Uterus (tissue), 4 donors: ENCODE data around the gene SVOP. TPM values are rescaled to one million over a fixed set of nuclear protein-coding genes. Genes with fewer than 3 reads are reported as not detected.

ENCODE experiments used
- DNase-seq, 2 donors: peaks; one replicate each; pipeline ENCODE4 v3.0.0-alpha.2; 2019 to 2020
- H3K27ac ChIP-seq, 2 donors: fragments of 200-600 bp; sonication (generic); 1 replicate in 1 of 2; 2 replicates in 1 of 2; pipeline ENCODE4 v1.5.1; 2016 to 2018
- H3K27me3 ChIP-seq, 2 donors: fragments of 200-600 bp; sonication (generic); one replicate each; pipeline ENCODE4 v1.5.1; 2018 to 2019; ENCODE audit warnings: control low read depth in 1 of 2
- H3K36me3 ChIP-seq, 2 donors: fragments of 200-600 bp; sonication (generic); one replicate each; pipeline ENCODE4 v1.5.1; 2019; ENCODE audit warnings: control low read depth in 1 of 2
- H3K4me1 ChIP-seq, 2 donors: fragments of 200-600 bp; sonication (generic); one replicate each; pipeline ENCODE4 v1.5.1; 2018 to 2019; ENCODE audit warnings: control low read depth in 1 of 2
- H3K4me3 ChIP-seq, 2 donors: fragments of 200-600 bp; sonication (generic); 1 replicate in 1 of 2; 2 replicates in 1 of 2; pipeline ENCODE4 v1.5.1; 2018 to 2019; ENCODE audit warnings: mild to moderate bottlenecking in 1 of 2
- H3K9me3 ChIP-seq, 2 donors: fragments of 200-600 bp; sonication (generic); one replicate each; pipeline ENCODE4 v1.5.1; 2019; ENCODE audit warnings: control low read depth in 1 of 2
- POLR2A ChIP-seq, 2 donors: fragments of 450-650 bp; IDR thresholded peaks; one replicate each; pipeline ENCODE4 v1.6.1; 2016; ENCODE audit warnings: antibody characterized with exemption in 2 of 2, mild to moderate bottlenecking in 1 of 2, moderate library complexity in 1 of 2
- intact Hi-C: fragments of 100-400 bp; cut with DNase I; formaldehyde crosslinking; loops from one replicate; pipeline ENCODE4 v1.15.1; 2023; ENCODE audit warnings: low total_unique reads
- total RNA-seq, 4 donors: library from RNA; depleted of rRNA in 3 of 4; stranded (reverse); fragments of >200 nt in 3 of 4; gene quantifications; one replicate each; pipeline versions ENCODE4 v1.1.0 to v1.2.4, GENCODE V29; 2014 to 2023
- TF ChIP-seq, protein P1 (sequence below), 4 experiments: fragments of 200-600 bp in 2 of 4; fragments of 450-650 bp in 2 of 4; sonication (generic) in 2 of 4; IDR thresholded peaks; one replicate each; pipeline ENCODE4 v1.5.1; 2016 to 2019; ENCODE audit warnings: antibody characterized with exemption in 4 of 4, mild to moderate bottlenecking in 2 of 4, moderate library complexity in 1 of 4
- donor health status: DM: yes; HTN: yes; CAD: no.

Gene SVOP
- total RNA-seq, 4 donors from 2014 or later, result 0.14 TPM; not detected in 3

GRCh38 chr12:109027767-109028166 lies 6.9 kb upstream of the SVOP start:
- Histone ChIP-seq H3K4me3 (no peak overlapping the region), H3K27ac (no peak overlapping the region), H3K9me3 (no peaks in the 10 kb centered on the region), H3K27me3 (no peaks in the 10 kb centered on the region), H3K4me1 (no peaks in the 10 kb centered on the region), H3K36me3 (no peaks in the 10 kb centered on the region)
- no peak for DNase-seq
- intact Hi-C loops, result no loop called here
- no peak for TF ChIP-seq POLR2A (IDR thresholded peaks at IDR 0.05)
- TF ChIP-seq, protein P1, sequence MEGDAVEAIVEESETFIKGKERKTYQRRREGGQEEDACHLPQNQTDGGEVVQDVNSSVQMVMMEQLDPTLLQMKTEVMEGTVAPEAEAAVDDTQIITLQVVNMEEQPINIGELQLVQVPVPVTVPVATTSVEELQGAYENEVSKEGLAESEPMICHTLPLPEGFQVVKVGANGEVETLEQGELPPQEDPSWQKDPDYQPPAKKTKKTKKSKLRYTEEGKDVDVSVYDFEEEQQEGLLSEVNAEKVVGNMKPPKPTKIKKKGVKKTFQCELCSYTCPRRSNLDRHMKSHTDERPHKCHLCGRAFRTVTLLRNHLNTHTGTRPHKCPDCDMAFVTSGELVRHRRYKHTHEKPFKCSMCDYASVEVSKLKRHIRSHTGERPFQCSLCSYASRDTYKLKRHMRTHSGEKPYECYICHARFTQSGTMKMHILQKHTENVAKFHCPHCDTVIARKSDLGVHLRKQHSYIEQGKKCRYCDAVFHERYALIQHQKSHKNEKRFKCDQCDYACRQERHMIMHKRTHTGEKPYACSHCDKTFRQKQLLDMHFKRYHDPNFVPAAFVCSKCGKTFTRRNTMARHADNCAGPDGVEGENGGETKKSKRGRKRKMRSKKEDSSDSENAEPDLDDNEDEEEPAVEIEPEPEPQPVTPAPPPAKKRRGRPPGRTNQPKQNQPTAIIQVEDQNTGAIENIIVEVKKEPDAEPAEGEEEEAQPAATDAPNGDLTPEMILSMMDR (IDR thresholded peaks at IDR 0.05), result no peak

DNA sequence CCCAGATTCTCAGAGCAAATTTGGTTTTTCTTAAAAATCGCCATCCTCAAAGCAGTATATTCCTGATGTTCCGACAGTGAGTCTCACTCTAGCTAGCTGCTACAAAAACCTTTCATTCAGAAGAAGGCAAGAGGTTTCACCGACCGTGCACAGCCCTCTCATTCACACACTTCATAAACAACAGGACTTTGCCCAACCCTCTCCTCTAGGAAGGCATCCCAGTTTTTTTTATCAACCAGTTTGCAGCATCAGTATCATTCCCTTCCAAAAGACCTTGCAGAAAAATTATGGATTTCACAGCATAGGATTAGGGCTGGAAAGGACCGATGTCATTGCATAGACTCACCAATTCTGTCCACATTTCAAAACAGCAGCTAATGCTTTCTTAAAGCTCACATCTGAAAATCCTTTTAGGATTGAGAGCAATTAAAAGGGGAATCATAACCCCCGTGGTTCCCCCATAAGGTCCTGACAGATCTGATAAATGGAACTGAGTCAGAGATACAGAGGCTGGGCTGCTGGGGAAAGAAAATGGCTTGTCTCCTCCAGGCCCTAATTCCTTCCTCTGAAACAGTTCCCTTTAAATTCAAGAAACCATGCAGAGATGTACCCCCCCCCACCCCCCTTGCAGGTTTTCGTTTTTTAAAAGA lies 597 bp downstream of the SVOP start:
- H3K27ac ChIP-seq, result no peak overlapping the region
- H3K9me3 ChIP-seq, result no peaks in the 10 kb centered on the region
- no peaks in the 10 kb centered on the region for H3K27me3 ChIP-seq
- no peak for DNase-seq
- TF ChIP-seq POLR2A (IDR thresholded peaks at IDR 0.05), result no peak
- no peaks in the 10 kb centered on the region for H3K36me3 ChIP-seq
- intact Hi-C loops, result no loop called here
- no peaks in the 10 kb centered on the region for H3K4me1 ChIP-seq
- H3K4me3 ChIP-seq, result no peak overlapping the region

DNA sequence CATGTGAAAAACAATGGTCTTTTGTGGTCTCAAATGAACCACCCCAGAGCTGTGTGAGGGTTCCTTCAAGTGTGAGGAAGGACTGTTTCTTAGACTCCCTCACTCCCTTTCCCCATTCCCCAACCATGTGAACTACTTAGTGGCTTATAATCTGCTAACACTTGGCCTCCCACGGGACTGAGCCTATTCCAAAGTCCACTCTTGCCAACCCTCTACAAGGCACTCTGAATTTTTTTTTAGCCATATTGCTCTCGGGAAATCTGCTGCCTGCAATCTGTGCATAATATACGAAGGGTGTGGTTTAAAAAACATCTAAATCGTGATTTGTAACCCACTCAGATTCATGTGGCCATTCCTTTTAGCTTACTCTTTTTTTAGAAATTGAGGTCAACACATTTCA lies 2.6 kb downstream of the SVOP start:
- Histone ChIP-seq H3K4me3 (no peak overlapping the region), H3K9me3 (no peaks in the 10 kb centered on the region), H3K27me3 (no peaks in the 10 kb centered on the region), H3K27ac (no peak overlapping the region), H3K4me1 (no peaks in the 10 kb centered on the region), H3K36me3 (no peaks in the 10 kb centered on the region)
- intact Hi-C loops, result no loop called here
- no peak for TF ChIP-seq POLR2A (IDR thresholded peaks at IDR 0.05)
- TF ChIP-seq, protein P1 (IDR thresholded peaks at IDR 0.05), result no peak
- DNase-seq, result no peak

- H3K4me1 ChIP-seq, result no peaks in the 10 kb centered on the region
Measured at GRCh38 chr12:109016978-109017377, 3.9 kb downstream of the SVOP start.

DNA sequence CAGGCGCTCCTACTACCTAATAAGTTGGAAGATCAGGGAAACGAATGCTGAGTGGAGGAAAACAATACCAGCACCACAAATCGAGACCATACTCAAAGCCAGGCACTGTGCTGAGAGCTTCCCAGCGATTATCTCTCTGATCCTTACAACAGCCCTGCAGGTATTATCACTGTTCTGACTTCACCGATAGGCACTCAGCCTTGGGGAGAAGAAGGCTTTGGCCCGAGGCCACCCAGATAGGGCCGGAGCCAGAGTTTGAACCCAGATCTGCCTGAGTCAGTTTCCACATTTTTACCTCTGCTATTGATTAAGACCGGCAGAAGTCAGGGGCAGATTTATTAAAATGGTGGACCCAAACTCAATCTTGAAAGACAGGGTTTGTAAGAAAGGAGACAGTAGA lies 4.9 kb downstream of the SVOP start:
- TF ChIP-seq POLR2A (IDR thresholded peaks at IDR 0.05), result no peak
- TF ChIP-seq, protein P1 (IDR thresholded peaks at IDR 0.05), result no peak
- Histone ChIP-seq H3K27ac (no peak overlapping the region), H3K27me3 (no peaks in the 10 kb centered on the region), H3K4me1 (no peaks in the 10 kb centered on the region), H3K4me3 (no peak overlapping the region), H3K9me3 (no peaks in the 10 kb centered on the region), H3K36me3 (no peaks in the 10 kb centered on the region)
- no peak for DNase-seq
- intact Hi-C loops, result no loop called here

More at GRCh38 chr12:109016978-109017377, 3.9 kb downstream of the SVOP start:
- Histone ChIP-seq H3K27ac (no peak overlapping the region), H3K36me3 (no peaks in the 10 kb centered on the region), H3K9me3 (no peaks in the 10 kb centered on the region), H3K27me3 (no peaks in the 10 kb centered on the region), H3K4me3 (no peak overlapping the region)
- intact Hi-C loops, result no loop called here
- no peak for DNase-seq
- TF ChIP-seq POLR2A (IDR thresholded peaks at IDR 0.05), result no peak
- TF ChIP-seq, protein P1 (IDR thresholded peaks at IDR 0.05), result no peak
